ENCODE results near the gene CNN2. TPM values are rescaled to one million over a fixed set of nuclear protein-coding genes. Genes with fewer than 3 reads are reported as not detected.

CNN2 gene
- total RNA-seq, 1 donor from 2014 or later, result 69.8 TPM

- intact Hi-C loops (cut with DNase I), result no loop called here
- no peak for ATAC-seq (ENCODE audit: poor library complexity)
- DNase-seq, result no peak
Observed at GRCh38 chr19:993361-993830, 33.0 kb upstream of the CNN2 start.

GRCh38 chr19:993831-994393 lies 32.5 kb upstream of the CNN2 start:
- intact Hi-C loops (cut with DNase I), result no loop called here
- no peak for ATAC-seq (ENCODE audit: poor library complexity)
- no peak for DNase-seq

- ATAC-seq (ENCODE audit: poor library complexity) (no peak), DNase-seq (no peak)
- intact Hi-C loops (cut with DNase I), result no loop called here
Observed at GRCh38 chr19:994516-994915, 31.9 kb upstream of the CNN2 start.

- intact Hi-C loops (cut with DNase I), result no loop called here
- no peak for ATAC-seq (ENCODE audit: poor library complexity)
- DNase-seq, result no peak
Observed at GRCh38 chr19:995051-995827, 31.2 kb upstream of the CNN2 start.

GRCh38 chr19:996051-996838 lies 30.2 kb upstream of the CNN2 start:
- ATAC-seq (ENCODE audit: poor library complexity) (peak; percentile 6), DNase-seq (no peak)
- intact Hi-C loops (cut with DNase I), result no loop called here

- ATAC-seq (ENCODE audit: poor library complexity), result no peak
Observed at GRCh38 chr19:998064-998463, 28.3 kb upstream of the CNN2 start.

GRCh38 chr19:999379-999719 lies 27.1 kb upstream of the CNN2 start:
- ATAC-seq (ENCODE audit: poor library complexity), result no peak
- DNase-seq, result no peak
- intact Hi-C loops (cut with DNase I), result no loop called here

More at GRCh38 chr19:998064-998463, 28.3 kb upstream of the CNN2 start:
- no peak for DNase-seq
- intact Hi-C loops (cut with DNase I), result no loop called here

- peak; percentile 30 for ATAC-seq (ENCODE audit: poor library complexity)
- DNase-seq, result peak; percentile 68
- intact Hi-C loops (cut with DNase I), result no loop called here
Observed at GRCh38 chr19:1000095-1000494, 26.3 kb upstream of the CNN2 start, which contains the start of gene GRIN3B. GRIN3B (plus strand) TSS chr19:1000419; CDS start chr19:1000438, 19 bp downstream.

- no peak for ATAC-seq (ENCODE audit: poor library complexity)
- intact Hi-C loops (cut with DNase I), result no loop called here
Observed at GRCh38 chr19:1000591-1001537, 25.5 kb upstream of the CNN2 start.

GRCh38 chr19:1001538-1002166 lies 24.8 kb upstream of the CNN2 start:
- DNase-seq (peak; percentile 81), ATAC-seq (ENCODE audit: poor library complexity) (peak; percentile 78)
- intact Hi-C loops (cut with DNase I), result no loop called here

More at GRCh38 chr19:1000591-1001537, 25.5 kb upstream of the CNN2 start:
- DNase-seq, result no peak

- intact Hi-C loops (cut with DNase I), result no loop called here
- DNase-seq (no peak), ATAC-seq (ENCODE audit: poor library complexity) (no peak)
Observed at GRCh38 chr19:1002600-1002999, 23.8 kb upstream of the CNN2 start.

GRCh38 chr19:1003283-1003682 lies 23.1 kb upstream of the CNN2 start:
- no peak for DNase-seq
- intact Hi-C loops (cut with DNase I), result no loop called here
- ATAC-seq (ENCODE audit: poor library complexity), result no peak

- ATAC-seq (ENCODE audit: poor library complexity) (no peak), DNase-seq (no peak)
- intact Hi-C loops (cut with DNase I), result no loop called here
Observed at GRCh38 chr19:1004204-1004802, 22.1 kb upstream of the CNN2 start.

- no peak for DNase-seq
- intact Hi-C loops (cut with DNase I), result no loop called here
- no peak for ATAC-seq (ENCODE audit: poor library complexity)
Observed at GRCh38 chr19:1004803-1005664, 21.4 kb upstream of the CNN2 start.

GRCh38 chr19:1006711-1007398 lies 19.6 kb upstream of the CNN2 start:
- intact Hi-C loops (cut with DNase I), result no loop called here
- ATAC-seq (ENCODE audit: poor library complexity) (no peak), DNase-seq (no peak)
